ENCODE results near the gene RAB11FIP2. TPM values are rescaled to one million over a fixed set of nuclear protein-coding genes. Genes with fewer than 3 reads are reported as not detected.

RAB11FIP2 gene
- total and polyA plus RNA-seq, 8 donors: 19.1 to 25.6 (median 22.1) TPM

- Histone ChIP-seq H3K27me3 (no peaks in the 10 kb centered on the region), H3K4me1 (no peaks in the 10 kb centered on the region), H3K27ac (no peak overlapping the region), H3K9me3 (no peaks in the 10 kb centered on the region), H3K36me3 (no peaks in the 10 kb centered on the region), H3K4me3 (no peak overlapping the region)
- intact Hi-C loops (cut with DNase I): no loop called here
- DNase-seq: no peak
- TF ChIP-seq CTCF (IDR thresholded peaks at IDR 0.05): no peak
- ATAC-seq: no peak
Observed at GRCh38 chr10:117967149-117967650, 79.5 kb downstream of the RAB11FIP2 start.

- ATAC-seq (no peak), DNase-seq (no peak)
- no peaks in the 10 kb centered on the region for H3K4me1 ChIP-seq
- H3K9me3 ChIP-seq: no peaks in the 10 kb centered on the region
- no peak overlapping the region for H3K4me3 ChIP-seq
- no peak for TF ChIP-seq CTCF (IDR thresholded peaks at IDR 0.05)
- H3K27me3 ChIP-seq: no peaks in the 10 kb centered on the region
- no peak overlapping the region for H3K27ac ChIP-seq
- H3K36me3 ChIP-seq: no peaks in the 10 kb centered on the region
- intact Hi-C loops (cut with DNase I): no loop called here
Observed at GRCh38 chr10:117965984-117966383, 80.8 kb downstream of the RAB11FIP2 start.

GRCh38 chr10:117964536-117964935 is 82.2 kb downstream of the RAB11FIP2 start:
- no peak for ATAC-seq
- H3K27ac ChIP-seq: no peak overlapping the region
- TF ChIP-seq CTCF (IDR thresholded peaks at IDR 0.05): no peak
- no peaks in the 10 kb centered on the region for H3K9me3 ChIP-seq
- no peaks in the 10 kb centered on the region for H3K4me1 ChIP-seq
- intact Hi-C loops (cut with DNase I): no loop called here
- no peaks in the 10 kb centered on the region for H3K36me3 ChIP-seq
- DNase-seq: no peak
- H3K27me3 ChIP-seq: no peaks in the 10 kb centered on the region
- H3K4me3 ChIP-seq: no peak overlapping the region

GRCh38 chr10:117960345-117960935 is 86.3 kb downstream of the RAB11FIP2 start:
- Histone ChIP-seq H3K4me1 (no peaks in the 10 kb centered on the region), H3K9me3 (no peaks in the 10 kb centered on the region), H3K36me3 (no peaks in the 10 kb centered on the region), H3K4me3 (no peak overlapping the region), H3K27me3 (no peaks in the 10 kb centered on the region), H3K27ac (no peak overlapping the region)
- no peak for DNase-seq
- intact Hi-C loops (cut with DNase I): no loop called here
- no peak for TF ChIP-seq CTCF (IDR thresholded peaks at IDR 0.05)
- ATAC-seq: no peak

- H3K9me3 ChIP-seq: no peaks in the 10 kb centered on the region
- DNase-seq: no peak
- no peaks in the 10 kb centered on the region for H3K4me1 ChIP-seq
- H3K27me3 ChIP-seq: no peaks in the 10 kb centered on the region
- intact Hi-C loops (cut with DNase I): no loop called here
- H3K27ac ChIP-seq: no peak overlapping the region
- no peak overlapping the region for H3K4me3 ChIP-seq
- no peaks in the 10 kb centered on the region for H3K36me3 ChIP-seq
- no peak for TF ChIP-seq CTCF (IDR thresholded peaks at IDR 0.05)
- ATAC-seq: no peak
Observed at GRCh38 chr10:117956972-117957371, 89.8 kb downstream of the RAB11FIP2 start.

All from left lung (tissue), 10 donors.